Lower lobe of right lung (tissue), 2 donors: ENCODE results near the gene PPM1A. TPM values are rescaled to one million over a fixed set of nuclear protein-coding genes. Genes with fewer than 3 reads are reported as not detected.

Experiments
- ATAC-seq, 2 donors: fragments of 200-7000 bp; cut with Tn5 transposase; one replicate each; pipeline ENCODE4 v1.9.1; 2020 to 2022; ENCODE audit warnings: mild to moderate bottlenecking in 2 of 2, moderate library complexity in 2 of 2
- DNase-seq: peaks from one replicate; pipeline ENCODE4 v3.0.0-alpha.2; 2020
- H3K27ac ChIP-seq: fragments of 200-600 bp; one replicate; pipeline ENCODE4 v1.8.0; 2022
- H3K27me3 ChIP-seq: fragments of 200-600 bp; one replicate; pipeline ENCODE4 v1.8.0; 2022; ENCODE audit warnings: low read depth
- H3K36me3 ChIP-seq: fragments of 200-600 bp; one replicate; pipeline ENCODE4 v1.8.0; 2022; ENCODE audit warnings: mild to moderate bottlenecking
- H3K4me1 ChIP-seq: fragments of 200-600 bp; one replicate; pipeline ENCODE4 v1.8.0; 2022
- H3K4me3 ChIP-seq: fragments of 200-600 bp; one replicate; pipeline ENCODE4 v1.8.0; 2022; ENCODE audit warnings: mild to moderate bottlenecking
- H3K9me3 ChIP-seq: fragments of 200-600 bp; one replicate; pipeline ENCODE4 v1.8.0; 2022
- intact Hi-C: fragments of 100-400 bp; cut with DNase I; formaldehyde crosslinking; loops from one replicate; pipeline ENCODE4 v1.11.0; 2022
- total RNA-seq: library from RNA; stranded (reverse); fragmentation: NEBNext Ultra II Directional; extraction: Animal tissue kit (Norgen Biotek cat#: 25700); gene quantifications from one replicate; pipeline ENCODE4 v1.2.1, GENCODE V29; 2021
- TF ChIP-seq, protein P1 (sequence below): fragments of 200-600 bp; IDR thresholded peaks from one replicate; pipeline ENCODE4 v1.8.0; 2022; ENCODE audit warnings: antibody characterized with exemption, mild to moderate bottlenecking
- donor health status: DM: no; HTN: yes; CAD: no; lungs with severe emphysema.

Gene PPM1A
- total RNA-seq, 1 donor from 2014 or later: 58.0 TPM

DNA sequence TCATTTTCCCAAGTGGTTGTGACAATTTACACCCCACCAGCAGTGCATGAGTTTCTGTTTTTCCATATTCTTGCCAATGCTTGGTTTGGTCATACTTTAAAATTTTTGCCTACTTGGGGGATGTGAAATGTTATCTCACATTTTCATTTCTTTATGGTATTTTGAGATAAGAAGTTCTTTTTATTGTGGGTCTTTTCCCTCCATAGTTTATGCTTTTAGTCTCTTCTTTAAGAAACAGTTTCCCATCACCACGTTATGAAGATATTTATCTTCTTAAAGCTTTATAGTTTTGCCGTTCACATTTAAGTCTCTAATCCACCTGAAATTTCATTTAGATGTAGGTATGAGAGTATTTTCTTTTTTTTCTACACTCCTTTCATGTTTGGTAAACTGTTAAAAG, 95.7 kb downstream of the PPM1A start:
- TF ChIP-seq, protein P1, sequence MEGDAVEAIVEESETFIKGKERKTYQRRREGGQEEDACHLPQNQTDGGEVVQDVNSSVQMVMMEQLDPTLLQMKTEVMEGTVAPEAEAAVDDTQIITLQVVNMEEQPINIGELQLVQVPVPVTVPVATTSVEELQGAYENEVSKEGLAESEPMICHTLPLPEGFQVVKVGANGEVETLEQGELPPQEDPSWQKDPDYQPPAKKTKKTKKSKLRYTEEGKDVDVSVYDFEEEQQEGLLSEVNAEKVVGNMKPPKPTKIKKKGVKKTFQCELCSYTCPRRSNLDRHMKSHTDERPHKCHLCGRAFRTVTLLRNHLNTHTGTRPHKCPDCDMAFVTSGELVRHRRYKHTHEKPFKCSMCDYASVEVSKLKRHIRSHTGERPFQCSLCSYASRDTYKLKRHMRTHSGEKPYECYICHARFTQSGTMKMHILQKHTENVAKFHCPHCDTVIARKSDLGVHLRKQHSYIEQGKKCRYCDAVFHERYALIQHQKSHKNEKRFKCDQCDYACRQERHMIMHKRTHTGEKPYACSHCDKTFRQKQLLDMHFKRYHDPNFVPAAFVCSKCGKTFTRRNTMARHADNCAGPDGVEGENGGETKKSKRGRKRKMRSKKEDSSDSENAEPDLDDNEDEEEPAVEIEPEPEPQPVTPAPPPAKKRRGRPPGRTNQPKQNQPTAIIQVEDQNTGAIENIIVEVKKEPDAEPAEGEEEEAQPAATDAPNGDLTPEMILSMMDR: no peak
- H3K27me3 ChIP-seq: no peaks in the 10 kb centered on the region
- H3K4me1 ChIP-seq: no peaks in the 10 kb centered on the region
- intact Hi-C loops: no loop called here
- no peak overlapping the region for H3K4me3 ChIP-seq
- H3K27ac ChIP-seq: no peak overlapping the region
- H3K9me3 ChIP-seq: no peaks in the 10 kb centered on the region
- no peak for ATAC-seq
- DNase-seq: no peak
- H3K36me3 ChIP-seq: no peaks in the 10 kb centered on the region

GRCh38 chr14:60346706-60347105, 97.7 kb downstream of the PPM1A start:
- TF ChIP-seq, protein P1: no peak
- DNase-seq: no peak
- ATAC-seq: no peak
- Histone ChIP-seq H3K4me3 (no peak overlapping the region), H3K27me3 (no peaks in the 10 kb centered on the region), H3K4me1 (no peaks in the 10 kb centered on the region), H3K27ac (no peak overlapping the region), H3K36me3 (no peaks in the 10 kb centered on the region), H3K9me3 (no peaks in the 10 kb centered on the region)
- intact Hi-C loops: no loop called here

GRCh38 chr14:60348211-60348610, 99.2 kb downstream of the PPM1A start:
- Histone ChIP-seq H3K36me3 (no peaks in the 10 kb centered on the region), H3K4me3 (no peak overlapping the region), H3K27me3 (no peaks in the 10 kb centered on the region), H3K4me1 (no peaks in the 10 kb centered on the region), H3K9me3 (no peaks in the 10 kb centered on the region), H3K27ac (no peak overlapping the region)
- TF ChIP-seq, protein P1: no peak
- ATAC-seq (no peak), DNase-seq (no peak)
- intact Hi-C loops: no loop called here

Other genes with a start within 250 kb of the PPM1A start
- 36.1 TPM for gene PCNX4, start 157.3 kb upstream of the PPM1A start, total RNA-seq
- 72.8 TPM for gene DHRS7, start 83.8 kb upstream of the PPM1A start, total RNA-seq
- not detected for gene C14orf39, start 236.8 kb downstream of the PPM1A start, total RNA-seq